Hypothalamus (tissue), 51 donors: ENCODE measurements around the gene XRN1.
"Not testable (repeated sequence)": the region's sequence is repeated elsewhere in the genome, so short reads cannot be mapped to it uniquely, and the experiment has no call there.

Experiments used
- DNase-seq, 51 donors: peaks; one replicate each; lab custom pipeline; 2025; lab: John Stamatoyannopoulos, UW

The XRN1 gene

DNA sequence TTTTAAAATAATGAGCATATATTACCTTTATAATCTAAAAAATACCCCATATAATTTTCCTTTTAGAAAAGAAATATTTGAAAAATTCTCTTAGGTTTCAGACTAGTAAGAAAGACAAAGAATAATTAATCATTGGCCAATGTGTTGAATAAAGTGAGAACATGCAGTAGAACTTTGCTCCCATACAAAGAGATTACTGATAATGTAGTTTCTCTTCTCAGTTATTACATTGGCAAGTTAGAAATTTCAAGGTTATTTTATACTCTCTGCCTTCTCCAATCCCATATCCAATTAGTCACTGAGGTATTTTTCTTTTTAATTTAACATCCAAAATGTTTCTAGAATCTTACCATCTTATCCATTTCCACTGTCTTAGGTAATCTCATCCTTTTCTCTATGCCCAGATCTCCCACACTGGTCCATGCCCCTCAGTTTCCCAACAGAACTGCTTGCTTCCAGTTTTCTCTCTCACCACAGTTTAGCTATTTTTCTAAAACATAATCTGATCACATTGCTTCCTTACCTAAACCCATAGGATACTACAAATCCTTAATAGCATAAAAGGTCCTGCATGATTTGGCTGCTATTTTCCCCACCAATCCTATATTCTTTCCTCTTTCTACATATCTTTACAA is 10.8 kb downstream of the XRN1 start:
- DNase-seq = no peak

DNA sequence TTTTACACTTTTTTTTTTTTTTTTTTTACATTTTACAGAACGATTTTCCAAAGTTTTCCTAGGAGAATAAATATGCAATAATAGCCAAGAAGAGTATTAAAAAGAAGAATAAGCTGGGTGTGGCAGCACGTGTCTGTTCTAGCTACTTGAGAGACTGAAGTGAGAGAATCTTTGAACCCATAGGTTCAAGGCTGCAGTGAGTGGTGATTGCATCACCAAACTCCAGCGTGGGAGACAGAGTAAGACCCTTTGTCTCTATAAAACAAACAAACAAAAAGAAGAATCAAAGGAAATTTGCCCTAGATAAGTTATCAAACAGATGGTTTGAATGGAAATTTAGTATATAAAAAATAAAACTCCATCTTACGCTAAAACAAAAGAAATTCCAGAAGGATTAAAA is 13.3 kb downstream of the XRN1 start:
- no peak for DNase-seq

DNA sequence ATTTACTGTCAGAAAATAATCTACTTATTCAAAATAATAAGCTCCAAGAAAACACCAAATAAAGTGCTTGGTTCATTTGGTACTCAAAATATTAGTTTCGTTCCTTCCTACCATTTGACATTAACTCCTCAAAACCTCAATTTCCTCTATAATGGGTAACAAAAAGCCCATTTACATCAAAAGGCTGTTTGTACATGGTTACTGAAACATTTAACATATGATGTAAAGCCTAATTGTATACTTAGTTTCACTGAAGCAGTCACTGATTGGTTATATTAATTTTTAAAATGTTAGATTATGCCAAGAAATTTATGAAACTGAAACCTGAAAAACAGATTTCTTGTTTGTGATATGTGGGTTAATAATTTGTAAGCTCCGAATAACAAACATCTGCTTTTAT is 14.7 kb downstream of the XRN1 start:
- DNase-seq = no peak

DNA sequence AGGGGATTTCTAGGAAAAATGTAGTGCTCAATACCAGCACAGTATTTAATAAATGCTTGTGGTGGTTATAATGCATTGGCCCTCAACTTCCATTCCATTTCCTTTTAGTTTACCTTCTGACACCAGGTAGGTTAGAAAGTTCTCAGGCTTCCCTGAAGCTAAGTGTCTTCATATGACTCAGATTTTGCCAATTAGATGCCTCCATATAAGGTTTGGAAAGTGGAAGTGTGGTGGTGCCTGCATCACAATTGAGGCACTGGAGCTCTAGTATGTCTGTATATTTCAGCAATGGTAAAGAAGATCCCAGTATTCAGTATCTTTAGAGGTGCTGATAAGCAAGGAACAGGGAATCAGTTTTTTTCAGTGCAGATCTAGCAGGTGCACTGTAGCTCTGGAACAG is 18.3 kb downstream of the XRN1 start:
- DNase-seq = no peak

DNA sequence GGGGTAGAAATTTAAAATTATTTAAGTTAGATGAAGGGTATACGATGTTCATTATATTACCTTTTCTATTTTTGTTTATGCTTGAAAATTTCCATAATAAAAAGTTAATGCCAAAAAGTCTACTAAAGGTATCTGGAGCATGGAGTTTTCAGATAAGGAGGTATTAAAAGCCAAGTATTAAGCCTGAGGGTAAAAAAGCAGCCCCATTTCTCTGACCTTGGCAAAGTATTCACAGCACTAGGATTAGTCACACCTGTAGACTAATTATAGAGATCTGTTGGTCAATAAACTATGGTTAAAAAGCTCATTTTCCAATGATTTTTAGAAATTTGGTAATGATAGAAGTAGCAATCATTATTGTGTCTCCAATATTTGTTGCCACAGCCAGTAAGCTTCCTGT is 23.1 kb downstream of the XRN1 start:
- DNase-seq = no peak

DNA sequence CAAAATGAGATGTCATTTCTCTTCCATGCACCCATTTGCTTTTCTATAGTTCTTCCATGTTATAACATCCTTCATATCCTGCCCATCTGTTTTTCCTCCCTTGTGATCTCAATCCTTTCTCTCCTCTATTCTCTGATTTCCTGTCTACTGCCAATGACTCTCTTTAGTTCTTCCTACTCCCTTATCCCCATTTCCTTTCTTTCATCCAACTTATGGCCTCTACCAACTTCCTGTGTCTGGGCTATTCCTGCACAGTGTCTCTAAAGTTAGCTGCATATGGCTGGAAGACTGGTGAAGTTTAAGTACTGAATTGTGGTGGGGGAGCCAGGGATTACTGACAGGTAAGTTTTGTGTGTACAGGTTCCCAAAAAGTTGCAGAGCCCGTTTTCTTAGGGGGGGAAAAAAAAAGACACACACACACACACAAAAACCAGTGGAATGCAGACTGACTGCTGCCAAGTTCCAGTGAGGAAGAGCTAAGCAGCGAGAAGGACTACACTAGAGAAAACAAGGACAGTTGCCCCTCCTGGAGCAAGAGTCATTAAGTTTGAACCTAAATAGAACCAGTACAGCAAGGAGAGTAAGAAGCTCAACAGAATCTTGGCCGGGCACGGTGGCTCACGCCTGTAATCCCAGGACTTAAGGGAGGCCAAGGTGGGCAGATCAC is 28.8 kb downstream of the XRN1 start:
- DNase-seq = no peak

DNA sequence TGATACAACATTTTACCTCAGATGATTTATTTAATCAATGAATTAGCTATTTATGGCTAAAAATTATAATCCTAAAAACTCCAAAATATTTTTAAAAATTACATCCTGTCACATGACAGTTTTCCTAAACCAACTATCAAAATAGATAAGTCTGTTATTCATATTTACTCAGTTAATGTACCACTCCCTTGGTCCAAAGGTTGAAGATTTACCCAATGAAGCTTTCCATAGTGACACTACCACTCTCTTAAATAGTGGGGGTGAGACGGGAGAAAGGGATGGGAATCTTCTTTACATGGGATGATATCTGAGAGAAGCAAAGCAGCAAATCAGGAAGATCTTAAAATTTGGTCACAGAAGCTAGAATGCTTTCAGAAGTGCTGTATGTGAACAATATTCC is 30.5 kb downstream of the XRN1 start:
- DNase-seq = no peak

DNA sequence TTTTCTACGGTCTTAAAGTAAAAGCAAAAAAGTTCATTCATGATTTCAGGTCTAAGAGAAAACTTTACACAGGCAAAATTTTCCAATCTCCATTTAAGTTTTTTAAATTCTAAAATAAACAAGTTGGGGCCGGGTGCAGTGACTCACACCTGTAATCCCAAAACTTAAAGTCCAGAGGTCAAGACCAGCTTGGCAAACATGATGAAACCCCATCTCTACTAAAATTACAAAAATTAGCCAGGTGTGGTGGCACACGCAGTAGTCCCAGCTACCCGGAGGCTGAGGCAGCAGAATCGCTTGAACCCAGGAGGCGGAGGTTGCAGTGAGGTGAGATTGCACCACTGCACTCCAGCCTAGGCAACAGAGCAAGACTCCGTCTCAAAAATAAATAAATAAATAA is 47.3 kb downstream of the XRN1 start:
- DNase-seq = not testable (repeated sequence)

DNA sequence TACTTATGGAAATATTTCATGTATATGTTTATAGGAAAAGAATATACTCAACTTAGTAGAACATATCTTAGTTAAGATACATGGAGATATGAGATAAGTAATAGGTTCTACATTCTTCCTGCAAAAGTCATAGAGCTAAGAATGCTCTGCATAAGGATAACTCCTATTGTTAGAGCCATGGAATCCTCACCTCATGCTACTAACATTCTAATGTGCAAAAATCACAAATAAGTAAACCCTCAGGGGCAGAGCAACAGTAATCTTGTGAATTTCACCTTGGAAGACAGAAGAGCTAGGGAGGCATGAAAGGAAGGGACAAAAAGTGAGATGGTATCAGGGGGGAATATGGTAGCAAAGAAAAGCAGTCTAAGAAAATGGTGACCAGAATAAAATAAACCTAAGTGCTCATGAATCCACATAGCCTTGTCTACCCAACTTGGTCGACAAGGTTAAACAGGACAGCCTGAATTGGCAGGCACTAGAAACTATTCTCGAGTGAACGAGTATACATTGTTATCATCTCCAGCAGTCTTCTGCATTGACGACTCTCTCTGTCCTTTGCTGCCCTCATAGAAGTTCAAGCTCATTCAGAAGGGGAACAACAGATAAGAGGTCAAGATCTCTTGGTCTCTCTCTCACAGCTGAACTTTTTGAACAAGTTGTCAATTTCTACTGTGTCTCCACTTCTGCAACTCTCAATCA is 52.8 kb downstream of the XRN1 start:
- DNase-seq = no peak

DNA sequence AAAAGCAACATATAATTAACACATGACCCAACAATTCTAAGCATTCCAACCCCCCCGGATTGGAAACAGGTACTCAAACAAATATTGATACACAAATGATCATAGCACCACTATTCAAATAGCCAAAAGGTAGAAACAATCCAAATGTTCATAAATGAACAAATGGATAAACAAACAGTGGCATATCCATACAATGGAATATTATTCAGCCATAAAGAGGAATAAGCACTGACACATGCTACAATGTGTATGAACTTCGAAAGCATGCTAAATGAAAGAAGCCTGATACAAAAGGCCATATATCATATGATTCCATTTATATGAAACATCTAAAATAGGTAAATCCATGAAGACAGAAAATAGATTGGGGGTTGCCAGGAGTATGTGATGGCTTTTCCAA is 62.8 kb downstream of the XRN1 start:
- DNase-seq = no peak

DNA sequence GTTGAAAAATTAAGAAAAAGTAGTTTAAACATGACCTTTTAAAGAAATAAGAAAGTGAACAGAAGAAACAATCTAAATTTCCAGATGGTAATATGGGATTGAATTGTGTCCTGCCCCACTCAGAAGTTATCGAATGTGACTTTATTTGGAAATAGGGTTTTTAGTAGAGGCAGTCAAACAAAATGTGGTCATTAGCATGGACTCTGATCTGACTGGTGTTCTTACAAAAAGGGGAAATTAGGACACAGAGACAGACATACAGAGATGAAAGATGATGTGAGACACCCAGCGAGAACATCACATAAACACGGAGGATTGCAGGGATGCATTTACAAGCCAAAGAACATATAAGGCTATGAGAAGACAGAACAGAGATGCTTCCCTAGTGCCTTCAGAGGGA is 73.2 kb downstream of the XRN1 start:
- DNase-seq = no peak

DNA sequence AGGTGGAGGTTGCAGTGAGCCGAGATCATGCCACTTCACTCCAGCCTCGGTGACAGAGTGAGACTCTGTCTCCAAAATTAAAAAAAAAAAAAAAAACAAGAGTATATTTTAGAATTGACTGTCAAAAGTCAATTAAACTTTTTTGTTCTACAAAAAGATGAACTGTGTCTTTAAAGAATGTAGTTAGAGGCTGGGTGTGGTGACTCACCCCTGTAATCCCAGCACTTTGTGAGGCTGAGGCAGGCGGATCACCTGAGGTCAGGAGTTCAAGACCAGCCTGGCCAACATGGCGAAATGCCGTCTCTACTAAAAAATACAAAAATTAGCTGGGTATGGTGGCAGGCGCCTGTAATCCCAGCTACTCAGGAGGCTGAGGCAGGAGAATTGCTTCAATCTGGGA is 78.3 kb downstream of the XRN1 start:
- DNase-seq = not testable (repeated sequence)

DNA sequence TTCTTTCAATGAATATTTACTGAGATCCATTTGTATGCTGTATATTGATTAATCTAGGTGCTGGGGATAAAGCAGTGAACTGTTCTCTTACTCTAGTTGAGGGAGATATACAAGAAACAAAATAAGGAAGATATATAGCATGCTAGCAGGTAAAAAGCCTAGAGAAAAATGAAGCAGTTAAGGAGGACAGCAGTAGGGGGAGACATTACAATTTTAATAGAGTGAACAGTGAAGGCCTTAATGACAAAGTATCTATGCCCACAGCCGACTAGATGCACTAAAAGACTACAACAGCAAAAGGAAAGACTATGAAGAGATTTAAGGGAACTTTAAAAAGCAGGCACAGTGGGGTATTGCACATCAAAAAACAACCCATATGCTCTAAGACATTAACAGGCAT is 81.4 kb downstream of the XRN1 start:
- DNase-seq = no peak

DNA sequence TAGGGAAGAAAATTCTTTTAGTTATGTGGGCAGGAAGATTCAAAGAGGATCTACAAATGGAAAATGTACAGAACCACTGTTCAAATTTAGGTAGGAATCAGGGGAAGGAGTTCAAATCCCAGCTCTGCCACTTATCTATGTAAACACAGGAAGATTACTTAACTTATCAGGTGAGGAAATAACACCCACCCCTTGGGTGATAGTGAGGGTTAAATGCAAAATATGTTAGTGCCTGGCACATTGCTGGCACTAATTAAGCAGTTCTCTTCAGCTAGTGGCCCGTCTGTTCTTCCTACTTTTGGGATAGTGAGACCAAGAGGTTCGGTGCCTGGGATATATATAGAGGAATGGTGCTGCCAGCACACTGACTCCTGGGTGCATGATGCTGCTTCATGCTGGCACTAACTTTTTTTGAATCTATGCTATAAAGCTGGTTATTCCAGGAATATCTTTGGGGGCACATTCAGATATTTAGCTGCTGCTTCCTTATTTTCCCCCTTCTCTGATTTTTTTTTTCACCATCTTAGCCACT is 83.8 kb downstream of the XRN1 start:
- no peak for DNase-seq

DNA sequence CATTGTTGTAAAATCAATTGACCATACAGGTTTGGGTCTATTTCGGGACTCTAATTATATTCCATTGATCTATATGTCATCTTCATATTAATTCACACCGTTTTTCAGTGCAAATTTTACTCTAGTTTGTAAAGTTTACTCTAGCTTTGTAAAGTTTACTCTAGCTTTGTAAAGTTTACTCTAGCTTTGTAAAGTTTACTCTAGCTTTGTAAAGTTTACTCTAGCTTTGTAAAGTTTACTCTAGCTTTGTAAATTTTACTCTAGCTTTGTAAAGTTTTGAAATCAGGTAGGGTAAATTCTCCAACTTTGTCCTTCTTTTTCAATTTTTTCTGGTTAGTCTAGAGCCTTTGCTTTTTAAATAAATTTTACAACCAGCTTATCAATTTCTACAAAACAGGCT is 84.4 kb downstream of the XRN1 start:
- not testable (repeated sequence) for DNase-seq

DNA sequence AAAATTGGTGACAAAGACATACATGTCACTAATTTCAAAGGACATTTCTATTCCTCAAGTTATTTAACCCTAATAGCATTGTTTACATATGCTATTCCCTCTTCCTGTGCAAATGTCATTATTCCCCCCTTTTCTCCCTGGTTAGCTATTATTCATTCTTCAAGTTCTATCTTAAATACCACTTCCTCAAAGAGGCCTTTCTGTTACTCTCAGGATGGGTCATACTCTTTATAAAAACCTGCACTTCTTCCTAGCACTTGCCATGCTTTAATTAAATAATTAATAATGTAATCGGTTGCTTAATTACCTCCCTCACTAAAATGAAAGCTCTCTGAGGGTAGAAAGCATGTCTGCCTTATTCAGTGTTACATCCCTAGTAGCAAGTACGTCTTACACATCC is 88.5 kb downstream of the XRN1 start:
- DNase-seq = no peak

DNA sequence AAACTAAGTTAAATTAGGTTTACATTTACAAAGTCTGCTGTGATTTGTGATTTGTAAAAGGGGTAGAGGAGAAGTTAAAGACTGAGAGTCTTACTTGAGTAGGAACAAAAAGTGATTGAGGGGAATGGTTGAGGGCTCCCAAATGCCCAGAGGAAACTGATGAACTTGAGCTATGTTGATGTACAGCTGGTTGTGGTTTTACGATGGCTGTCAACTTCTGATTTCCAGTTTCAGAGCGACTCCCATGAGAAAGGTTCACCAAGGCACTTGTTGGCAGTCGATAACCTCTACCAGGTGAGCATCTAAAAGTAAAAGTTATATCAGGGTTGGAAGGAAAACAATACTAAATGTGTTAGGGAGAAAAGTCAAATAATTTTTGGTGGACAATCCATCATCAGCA is 91.0 kb downstream of the XRN1 start:
- DNase-seq = no peak

DNA sequence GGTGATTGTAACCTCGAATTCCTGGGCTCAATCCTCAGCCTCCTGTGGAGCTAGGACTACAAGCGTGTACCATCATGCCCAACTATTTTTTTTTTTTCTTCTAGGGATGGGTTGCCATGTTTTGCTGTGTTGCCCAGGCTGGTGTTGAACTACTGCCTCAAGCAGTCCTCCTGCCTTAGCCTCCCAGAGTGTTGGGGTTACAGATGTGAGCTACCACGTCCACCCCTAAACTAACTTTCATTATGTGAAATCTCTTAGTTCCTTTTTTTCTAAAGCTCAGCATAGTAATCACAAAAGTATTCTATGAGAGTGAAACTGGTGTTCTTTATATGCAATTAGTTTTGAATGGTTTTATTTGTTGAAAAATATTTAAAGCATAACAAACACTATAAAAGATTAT is 92.1 kb downstream of the XRN1 start:
- DNase-seq = no peak

DNA sequence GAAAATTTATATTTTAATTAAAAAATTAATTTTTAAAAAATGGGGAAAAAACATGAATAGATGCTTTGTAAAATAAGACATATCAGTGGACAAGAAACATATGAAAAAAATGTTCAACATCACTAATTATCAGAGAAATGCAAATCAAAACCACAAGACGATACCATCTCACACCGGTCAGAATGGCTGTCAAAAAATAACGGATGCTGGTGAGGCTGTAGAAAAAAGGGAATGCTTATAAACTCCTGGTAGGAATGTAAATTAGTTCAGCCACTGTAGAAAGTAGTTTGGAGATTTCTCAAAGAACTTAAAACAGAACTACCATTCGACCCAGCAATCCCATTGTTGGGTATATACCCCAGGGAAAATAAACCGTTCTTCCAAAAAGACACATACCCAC is 93.8 kb downstream of the XRN1 start:
- no peak for DNase-seq

DNA sequence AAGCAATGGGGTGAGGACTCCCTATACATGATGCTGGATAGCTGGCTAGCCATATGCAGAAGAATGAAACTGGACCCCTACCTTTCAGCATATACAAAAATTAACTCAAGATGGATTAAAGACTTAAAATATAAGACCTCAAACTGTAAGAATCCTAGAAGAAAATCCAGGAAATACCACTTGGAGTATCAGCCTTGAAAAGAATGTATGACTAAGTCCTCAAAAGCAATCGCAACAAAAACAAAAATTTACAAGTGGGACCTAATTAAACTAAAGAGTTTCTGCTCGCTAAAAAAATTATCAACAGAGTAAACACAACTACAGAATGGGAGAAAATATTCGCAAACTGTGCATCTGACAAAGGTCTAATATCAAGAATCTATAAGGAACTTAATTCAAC is 94.3 kb downstream of the XRN1 start:
- no peak for DNase-seq

DNA sequence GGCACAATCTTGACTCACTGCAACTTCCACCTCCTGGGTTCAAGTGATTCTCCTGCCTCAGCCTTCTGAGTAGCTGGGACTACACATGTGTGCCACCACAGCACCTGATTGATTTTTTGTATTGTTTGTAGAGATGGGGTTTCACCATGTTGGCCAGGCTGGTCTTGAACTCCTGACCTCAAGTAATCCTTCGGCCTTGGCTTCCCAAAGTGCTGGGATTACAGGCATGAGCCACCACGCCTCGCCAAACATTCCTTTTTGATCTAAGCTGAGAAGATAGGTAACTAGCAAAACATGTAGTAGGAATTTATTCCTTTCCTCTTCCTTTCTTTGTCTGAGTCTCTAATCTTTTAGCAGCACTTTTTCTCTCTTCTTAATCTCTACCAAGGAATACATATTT is 95.1 kb downstream of the XRN1 start:
- DNase-seq = not testable (repeated sequence)

DNA sequence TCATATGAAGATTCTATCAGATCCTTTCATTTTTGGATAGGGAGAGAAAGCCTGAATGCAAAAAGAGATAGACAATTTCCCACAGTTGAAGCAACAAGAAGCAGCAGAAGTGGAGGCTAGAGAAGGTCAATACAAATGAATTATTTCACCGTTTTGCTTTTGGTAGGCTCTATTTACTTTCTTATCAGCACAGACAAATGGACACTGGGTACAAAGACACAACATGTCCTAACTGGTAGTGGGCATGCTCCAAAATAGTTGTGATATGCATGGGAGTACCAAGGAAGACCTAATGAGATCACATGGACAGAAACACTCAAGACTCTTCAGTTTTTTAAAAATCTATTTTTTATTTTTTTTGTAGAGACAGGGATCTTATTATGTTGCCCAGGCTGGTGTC is 99.4 kb downstream of the XRN1 start:
- DNase-seq = no peak
